HG02981 (cell line): ENCODE measurements around the gene OVCA2.

ENCODE experiments used
- ATAC-seq: cut with Tn5 transposase; IDR thresholded peaks from one replicate; pipeline ENCODE4 v1.9.1; 2021; ENCODE audit warnings: mild to moderate bottlenecking, moderate library complexity; ENCODE audit not compliant: unreplicated experiment

OVCA2 gene

GRCh38 chr17:2082003-2082781, 40.4 kb downstream of the OVCA2 start:
- ATAC-seq: no peak

- ATAC-seq: no peak
These were observed 41.8 kb downstream of the OVCA2 start for GRCh38 chr17:2083613-2084035.

GRCh38 chr17:2084036-2084765, 42.4 kb downstream of the OVCA2 start:
- no peak for ATAC-seq

DNA sequence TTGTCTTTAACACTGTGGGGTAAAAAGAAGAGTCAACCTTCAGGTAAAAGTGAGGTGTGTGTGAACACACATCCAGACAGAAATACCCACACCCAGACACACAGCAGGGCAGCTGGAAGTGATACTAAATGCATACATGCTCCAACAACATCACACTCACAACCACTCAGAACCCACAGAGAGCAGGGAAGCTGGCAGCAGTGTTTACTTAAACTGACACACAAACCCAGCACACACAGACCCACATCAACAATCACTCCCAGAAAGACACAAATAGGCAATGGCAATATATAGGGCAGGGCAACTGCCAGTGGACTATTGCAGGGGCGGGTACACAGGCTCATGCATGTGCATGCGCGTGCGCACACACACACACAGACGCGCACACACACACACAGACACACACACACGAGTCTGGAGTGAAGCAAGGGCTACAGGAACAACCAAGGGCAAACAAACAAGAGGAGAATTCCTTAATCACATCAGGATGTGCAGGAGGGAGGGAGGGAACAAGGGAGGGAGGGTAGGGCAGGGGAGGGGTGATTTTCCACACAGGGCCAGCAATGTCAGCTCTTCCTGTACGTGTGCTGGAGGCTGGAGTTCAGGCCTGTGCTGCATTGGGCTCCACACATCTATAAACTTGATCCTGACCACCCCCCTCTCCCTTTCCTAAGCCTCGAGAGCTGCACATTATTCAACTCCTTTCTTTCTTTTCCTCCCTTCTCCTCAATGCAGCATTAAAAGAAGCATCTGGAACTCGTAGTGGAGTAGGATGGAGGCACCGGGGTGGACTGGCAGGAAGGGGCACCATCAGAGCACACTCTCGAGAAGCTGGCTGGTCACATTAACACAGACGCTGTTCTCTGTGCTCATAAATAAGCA, 43.2 kb downstream of the OVCA2 start:
- no peak for ATAC-seq

DNA sequence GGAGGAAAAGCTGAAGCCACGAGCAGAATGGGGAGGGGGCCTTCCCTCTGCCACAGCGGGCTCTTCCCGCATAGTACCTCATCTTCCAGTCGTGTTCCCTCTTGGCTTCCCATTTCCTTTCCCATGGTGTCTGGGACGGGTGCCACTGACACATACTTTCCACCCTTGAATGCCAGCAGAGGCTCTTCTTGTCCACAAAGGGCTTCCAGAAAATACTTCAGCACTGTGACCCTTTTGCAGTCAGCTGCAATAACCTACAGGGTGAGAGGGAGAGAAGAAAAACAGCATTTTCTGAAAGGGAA, 43.8 kb downstream of the OVCA2 start:
- no peak for ATAC-seq

- no peak for ATAC-seq
These were observed 44.5 kb downstream of the OVCA2 start for GRCh38 chr17:2086306-2086705.

DNA sequence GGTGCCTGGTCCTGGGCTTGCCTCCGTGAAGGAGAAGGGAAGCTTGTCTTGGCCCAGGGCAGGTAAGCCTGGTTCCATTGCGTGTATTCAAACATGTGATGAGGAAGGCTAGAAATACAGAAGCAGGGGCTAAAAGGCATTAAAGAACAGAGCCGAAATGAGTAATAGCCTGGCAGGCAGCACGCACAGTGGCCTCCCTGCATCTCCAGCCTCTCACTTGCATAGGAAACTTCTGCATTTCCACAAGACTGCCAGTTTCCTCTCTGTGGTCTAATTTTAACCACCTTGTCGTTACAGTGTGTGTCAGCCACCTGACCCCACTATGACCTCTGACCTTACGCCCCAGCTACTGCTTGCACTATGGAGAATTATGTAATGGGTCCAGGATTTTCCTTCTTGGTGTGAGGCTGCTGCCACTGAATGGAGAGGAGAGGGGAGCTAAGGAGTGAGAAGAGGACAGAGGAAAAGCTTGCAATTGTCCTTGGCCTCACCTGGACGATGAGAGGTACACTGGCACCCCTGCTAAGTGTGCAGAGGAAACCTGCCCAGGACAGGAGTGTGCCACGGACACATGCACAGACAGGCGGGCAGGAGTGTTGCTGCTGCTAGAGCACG, 45.9 kb downstream of the OVCA2 start:
- no peak for ATAC-seq

GRCh38 chr17:2089021-2089422, 47.2 kb downstream of the OVCA2 start:
- peak; percentile 7 for ATAC-seq

DNA sequence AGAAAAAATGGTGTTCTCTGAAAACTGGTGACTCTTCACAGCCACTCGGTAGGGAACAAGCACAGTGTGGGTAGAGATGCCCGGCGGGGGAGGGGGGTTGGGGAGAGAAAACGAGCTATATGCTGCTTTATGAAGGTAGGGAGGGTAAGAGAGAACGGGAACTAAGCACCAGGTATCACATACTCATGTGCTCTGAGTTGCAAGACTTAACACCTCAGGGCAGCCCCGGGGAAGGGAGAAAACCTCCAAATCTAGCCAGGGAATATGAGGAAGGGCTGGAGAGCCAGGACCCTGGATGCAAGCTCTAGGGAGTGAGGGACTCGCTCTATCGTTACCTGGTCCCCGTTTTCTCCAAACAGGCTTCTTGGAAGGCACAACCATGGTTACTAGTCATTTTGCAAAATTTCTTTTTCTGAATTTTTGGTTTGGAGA, 48.4 kb downstream of the OVCA2 start:
- no peak for ATAC-seq

- no peak for ATAC-seq
These were observed 49.1 kb downstream of the OVCA2 start for GRCh38 chr17:2090804-2091534.

DNA sequence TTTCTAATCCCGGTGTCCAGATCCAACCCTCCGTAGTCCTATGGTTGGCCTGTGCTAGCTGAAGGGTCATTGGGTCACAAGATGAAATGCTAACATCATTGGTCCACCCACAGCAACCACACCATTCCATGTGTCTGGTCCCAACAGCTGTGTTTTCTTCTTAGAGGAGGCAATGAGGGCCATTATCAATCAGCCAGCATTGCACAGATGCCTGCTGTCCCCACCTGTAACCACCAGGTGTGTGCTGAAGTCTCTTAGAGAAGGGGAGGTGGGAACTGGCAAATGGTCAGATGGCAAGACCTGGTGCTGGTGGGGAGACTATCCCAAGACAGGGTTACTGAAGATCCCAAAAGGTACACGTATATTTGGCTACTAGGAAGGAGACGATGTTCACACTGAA, 50.4 kb downstream of the OVCA2 start:
- no peak for ATAC-seq
